DND-41 (cell line): ENCODE results near the gene FSHR.

Experiments
- ATAC-seq: fragments of 200-7000 bp; cut with Tn5 transposase; 3 replicates; pipeline ENCODE4 v1.9.1; 2021; ENCODE audit warnings: low read depth; ENCODE audit not compliant: insufficient read depth
- DNase-seq: peaks from one replicate; pipeline ENCODE4 v3.0.0-alpha.2; 2020
- H2AFZ ChIP-seq: 2 replicates; pipeline ENCODE4 v1.6.0; 2012; ENCODE audit warnings: low read depth, low read length
- H3K27ac ChIP-seq: 2 replicates; pipeline ENCODE4 v1.5.1; 2012; ENCODE audit warnings: low read length, inconsistent platforms
- H3K27me3 ChIP-seq: fragments of 200-600 bp; sonication (generic); 2 replicates; pipeline ENCODE4 v1.6.0; 2012; ENCODE audit warnings: low read length, mild to moderate bottlenecking, inconsistent platforms; ENCODE audit not compliant: insufficient read depth, poor library complexity
- H3K36me3 ChIP-seq: 2 replicates; pipeline ENCODE4 v1.5.1; 2012; ENCODE audit warnings: low read length, inconsistent platforms; ENCODE audit not compliant: insufficient read depth
- H3K4me1 ChIP-seq: 2 replicates; pipeline ENCODE4 v1.5.1; 2012; ENCODE audit warnings: mild to moderate bottlenecking, low read length; ENCODE audit not compliant: insufficient read depth
- H3K4me2 ChIP-seq: 2 replicates; pipeline ENCODE4 v1.6.0; 2012; ENCODE audit warnings: mild to moderate bottlenecking, moderate library complexity, low read length, inconsistent platforms; ENCODE audit not compliant: insufficient read depth
- H3K4me3 ChIP-seq, 2 experiments: fragments of 200-600 bp in 1 of 2; shearing (Covaris generic) in 1 of 2; 2 replicates each; pipeline ENCODE4 v1.5.1; 2012 to 2016; ENCODE audit warnings: inconsistent platforms in 2 of 2, low read length in 2 of 2, mild to moderate bottlenecking in 2 of 2, low read depth in 1 of 2, moderate library complexity in 1 of 2
- H3K79me2 ChIP-seq: 2 replicates; pipeline ENCODE4 v1.6.0; 2012; ENCODE audit warnings: low read length, inconsistent platforms; ENCODE audit not compliant: insufficient read depth
- H3K9ac ChIP-seq: 2 replicates; pipeline ENCODE4 v1.6.0; 2012; ENCODE audit warnings: low read depth, mild to moderate bottlenecking, inconsistent platforms, low read length, moderate library complexity
- H3K9me3 ChIP-seq: 2 replicates; pipeline ENCODE4 v1.5.1; 2012; ENCODE audit warnings: low read length, moderate library complexity, mild to moderate bottlenecking, inconsistent platforms; ENCODE audit not compliant: insufficient read depth, severe bottlenecking
- H4K20me1 ChIP-seq: 2 replicates; pipeline ENCODE4 v1.6.0; 2012; ENCODE audit warnings: low read length; ENCODE audit not compliant: insufficient read depth
- CTCF ChIP-seq: IDR thresholded peaks from 2 replicates; pipeline ENCODE4 v1.5.1; 2012; ENCODE audit warnings: borderline replicate concordance, low read length, moderate library complexity, mild to moderate bottlenecking; ENCODE audit not compliant: poor library complexity, severe bottlenecking; ENCODE audit errors: extremely low read depth
- EZH2 ChIP-seq: IDR thresholded peaks from 3 replicates; pipeline ENCODE4 v1.6.1; 2012; ENCODE audit warnings: borderline replicate concordance, low read depth, mild to moderate bottlenecking, moderate library complexity, low read length, inconsistent platforms; ENCODE audit not compliant: severe bottlenecking

The FSHR gene

GRCh38 chr2:49129034-49129433, 25.3 kb downstream of the FSHR start:
- Histone ChIP-seq H3K4me3 (no peak overlapping the region), H2AFZ (no peak overlapping the region), H3K9me3 (peaks cover 7% of the 10 kb centered on the region), H3K27ac (no peak overlapping the region), H3K27me3 (no peaks in the 10 kb centered on the region), H3K9ac (no peak overlapping the region), H3K4me2 (no peak overlapping the region), H4K20me1 (no peaks in the 10 kb centered on the region), H3K36me3 (no peaks in the 10 kb centered on the region), H3K79me2 (no peaks in the 10 kb centered on the region), H3K4me1 (no peaks in the 10 kb centered on the region)
- TF ChIP-seq CTCF: no peak
- TF ChIP-seq EZH2: no peak
- no peak for DNase-seq
- ATAC-seq: no peak

DNA sequence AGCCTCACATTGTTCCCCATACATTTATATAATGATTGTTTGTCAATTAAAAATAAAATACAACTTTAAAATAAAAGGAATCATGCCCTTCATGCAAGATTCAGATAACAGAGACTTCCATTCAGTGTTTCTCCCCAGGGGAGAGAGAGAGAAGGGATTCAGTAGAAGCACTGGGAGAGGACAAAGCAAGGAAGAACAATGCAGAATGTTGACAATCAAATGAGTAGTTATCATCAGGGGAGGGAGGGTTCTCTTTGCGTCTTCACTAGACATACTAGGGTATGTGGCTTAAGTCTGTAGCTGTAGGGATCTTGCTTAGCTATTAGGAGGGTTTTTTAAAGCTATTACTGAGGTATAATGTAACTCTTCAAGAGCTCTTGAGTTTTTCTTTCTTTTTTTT, 30.7 kb downstream of the FSHR start:
- Histone ChIP-seq H3K27me3 (no peaks in the 10 kb centered on the region), H3K9ac (no peak overlapping the region), H3K27ac (no peak overlapping the region), H3K4me1 (no peaks in the 10 kb centered on the region), H3K79me2 (no peaks in the 10 kb centered on the region), H2AFZ (no peak overlapping the region), H3K4me2 (no peak overlapping the region), H3K36me3 (no peaks in the 10 kb centered on the region), H3K9me3 (no peaks in the 10 kb centered on the region), H3K4me3 (no peak overlapping the region), H4K20me1 (no peaks in the 10 kb centered on the region)
- no peak for DNase-seq
- no peak for ATAC-seq
- no peak for TF ChIP-seq EZH2
- TF ChIP-seq CTCF: no peak

- no peaks in the 10 kb centered on the region for H3K27me3 ChIP-seq
- ATAC-seq (no peak), DNase-seq (no peak)
- H3K79me2 ChIP-seq: no peaks in the 10 kb centered on the region
- no peak overlapping the region for H3K4me2 ChIP-seq
- H4K20me1 ChIP-seq: no peaks in the 10 kb centered on the region
- no peaks in the 10 kb centered on the region for H3K36me3 ChIP-seq
- no peak overlapping the region for H3K27ac ChIP-seq
- no peaks in the 10 kb centered on the region for H3K4me1 ChIP-seq
- no peak overlapping the region for H2AFZ ChIP-seq
- no peak overlapping the region for H3K9ac ChIP-seq
- H3K4me3 ChIP-seq: no peak overlapping the region
- H3K9me3 ChIP-seq: no peaks in the 10 kb centered on the region
- TF ChIP-seq CTCF: no peak
These were observed 32.2 kb downstream of the FSHR start for GRCh38 chr2:49122107-49122506.

DNA sequence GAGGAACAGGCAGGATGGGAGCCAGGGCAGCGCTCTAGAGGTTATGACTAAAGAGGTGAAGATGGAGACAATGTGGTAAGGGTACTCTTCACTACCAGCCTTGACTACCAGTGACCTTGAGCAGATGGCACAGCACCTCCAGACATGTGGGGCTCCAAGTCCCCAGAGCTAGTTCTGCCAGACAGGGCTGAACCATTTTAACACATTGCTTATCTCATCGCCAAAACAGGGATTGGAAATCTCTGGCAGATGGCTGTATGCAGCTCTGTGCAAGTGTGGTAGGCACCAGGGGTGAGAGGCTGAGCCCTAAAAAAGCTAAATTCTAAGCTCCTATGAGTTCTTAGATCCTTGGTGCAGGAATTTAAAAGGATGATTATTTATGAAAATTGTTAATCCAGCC, 41.3 kb downstream of the FSHR start:
- Histone ChIP-seq H3K79me2 (no peaks in the 10 kb centered on the region), H3K36me3 (no peaks in the 10 kb centered on the region), H3K27ac (no peak overlapping the region), H3K9me3 (no peaks in the 10 kb centered on the region), H4K20me1 (no peaks in the 10 kb centered on the region), H3K4me1 (no peaks in the 10 kb centered on the region), H3K4me3 (no peak overlapping the region), H3K4me2 (no peak overlapping the region), H3K27me3 (no peaks in the 10 kb centered on the region), H2AFZ (no peak overlapping the region), H3K9ac (no peak overlapping the region)
- TF ChIP-seq CTCF: no peak
- no peak for TF ChIP-seq EZH2
- ATAC-seq (no peak), DNase-seq (no peak)
